ENCODE data around the gene ENDOV.
A peak's percentile ranks its signal among the peaks of the same experiment; 100 is the strongest.

The ENDOV gene

GRCh38 chr17:80433916-80434666, 19.1 kb downstream of the ENDOV start:
- in situ Hi-C loops (cut with HindIII; ENCODE audit: low sequenced_read_pairs) = loop anchor here (25.0 kb wide), 2 partner anchors 528 to 653 kb away; no protein-coding TSS in a partner anchor
- no peak overlapping the region for H3K4me3 ChIP-seq (ENCODE audit: low read depth, low read length)
- no peak for TF ChIP-seq CTCF (IDR thresholded peaks at IDR 0.05; ENCODE audit: low read depth, low read length, missing control alignments)
- no peak for DNase-seq (ENCODE audit: low read depth)

- no peak for TF ChIP-seq CTCF (IDR thresholded peaks at IDR 0.05; ENCODE audit: low read depth, low read length, missing control alignments)
- DNase-seq (ENCODE audit: low read depth) = no peak
- in situ Hi-C loops (cut with HindIII; ENCODE audit: low sequenced_read_pairs) = loop anchor here (25.0 kb wide), 2 partner anchors 525 to 650 kb away; no protein-coding TSS in a partner anchor
- H3K4me3 ChIP-seq (ENCODE audit: low read depth, low read length) = no peak overlapping the region
These were observed 22.6 kb downstream of the ENDOV start for GRCh38 chr17:80437532-80437931.

GRCh38 chr17:80438806-80439205, 23.8 kb downstream of the ENDOV start:
- DNase-seq (ENCODE audit: low read depth) = no peak
- no peak for TF ChIP-seq CTCF (IDR thresholded peaks at IDR 0.05; ENCODE audit: low read depth, low read length, missing control alignments)
- H3K4me3 ChIP-seq (ENCODE audit: low read depth, low read length) = no peak overlapping the region
- in situ Hi-C loops (cut with HindIII; ENCODE audit: low sequenced_read_pairs) = loop anchor here (25.0 kb wide), 2 partner anchors 523 to 648 kb away; no protein-coding TSS in a partner anchor

GRCh38 chr17:80439499-80439898, 24.5 kb downstream of the ENDOV start:
- in situ Hi-C loops (cut with HindIII; ENCODE audit: low sequenced_read_pairs) = loop anchor here (25.0 kb wide), 2 partner anchors 523 to 648 kb away; no protein-coding TSS in a partner anchor
- TF ChIP-seq CTCF (IDR thresholded peaks at IDR 0.05; ENCODE audit: low read depth, low read length, missing control alignments) = no peak
- DNase-seq (ENCODE audit: low read depth) = no peak
- no peak overlapping the region for H3K4me3 ChIP-seq (ENCODE audit: low read depth, low read length)

GRCh38 chr17:80441133-80441578, 26.2 kb downstream of the ENDOV start:
- no peak overlapping the region for H3K4me3 ChIP-seq (ENCODE audit: low read depth, low read length)

More at GRCh38 chr17:80441133-80441578, 26.2 kb downstream of the ENDOV start:
- no peak for DNase-seq (ENCODE audit: low read depth)
- in situ Hi-C loops (cut with HindIII; ENCODE audit: low sequenced_read_pairs) = loop anchor here (25.0 kb wide), 2 partner anchors 521 to 646 kb away; no protein-coding TSS in a partner anchor
- peak; percentile 7 for TF ChIP-seq CTCF (IDR thresholded peaks at IDR 0.05; ENCODE audit: low read depth, low read length, missing control alignments)
